Activated CD4-positive, alpha-beta T cell treated with anti-CD3 and anti-CD28 coated beads, Interleukin-2, amount 50 U/mL, for 4 hours (primary cell): ENCODE data around the gene DCHS2.

Source experiments
- DNase-seq, 2 experiments: peaks; one replicate each; pipeline ENCODE4 v3.0.0-alpha.2; 2020

The DCHS2 gene

GRCh38 chr4:154487145-154487544 is 4.5 kb downstream of the DCHS2 start:
- no peak for DNase-seq

GRCh38 chr4:154485127-154485773 is 6.3 kb downstream of the DCHS2 start:
- no peak for DNase-seq

- DNase-seq, result no peak
Observed at GRCh38 chr4:154478547-154478946, 13.1 kb downstream of the DCHS2 start.

GRCh38 chr4:154478128-154478527 is 13.5 kb downstream of the DCHS2 start:
- DNase-seq, result no peak

GRCh38 chr4:154476232-154476631 is 15.4 kb downstream of the DCHS2 start:
- DNase-seq, result no peak

GRCh38 chr4:154475820-154476219 is 15.8 kb downstream of the DCHS2 start:
- DNase-seq, result no peak

GRCh38 chr4:154473497-154473896 is 18.1 kb downstream of the DCHS2 start:
- no peak for DNase-seq

- no peak for DNase-seq
Observed at GRCh38 chr4:154472858-154473257, 18.7 kb downstream of the DCHS2 start.

- no peak for DNase-seq
Observed at GRCh38 chr4:154471526-154472331, 19.9 kb downstream of the DCHS2 start.

- DNase-seq, result no peak
Observed at GRCh38 chr4:154471032-154471431, 20.6 kb downstream of the DCHS2 start.

- DNase-seq, result no peak
Observed at GRCh38 chr4:154467886-154468285, 23.7 kb downstream of the DCHS2 start.

GRCh38 chr4:154466336-154466735 is 25.3 kb downstream of the DCHS2 start:
- DNase-seq, result no peak

- DNase-seq, result no peak
Observed at GRCh38 chr4:154465085-154465484, 26.5 kb downstream of the DCHS2 start.

- no peak for DNase-seq
Observed at GRCh38 chr4:154464654-154465053, 26.9 kb downstream of the DCHS2 start.

GRCh38 chr4:154462081-154462810 is 29.4 kb downstream of the DCHS2 start:
- DNase-seq, result no peak

GRCh38 chr4:154457471-154457870 is 34.1 kb downstream of the DCHS2 start:
- DNase-seq, result no peak

GRCh38 chr4:154456889-154457288 is 34.7 kb downstream of the DCHS2 start:
- no peak for DNase-seq

GRCh38 chr4:154456240-154456639 is 35.4 kb downstream of the DCHS2 start:
- DNase-seq, result no peak

- DNase-seq, result no peak
Observed at GRCh38 chr4:154455111-154455510, 36.5 kb downstream of the DCHS2 start.

GRCh38 chr4:154454710-154455109 is 36.9 kb downstream of the DCHS2 start:
- DNase-seq, result no peak

- no peak for DNase-seq
Observed at GRCh38 chr4:154452798-154453346, 38.7 kb downstream of the DCHS2 start.

GRCh38 chr4:154450966-154451365 is 40.6 kb downstream of the DCHS2 start:
- no peak for DNase-seq

GRCh38 chr4:154444958-154445357 is 46.6 kb downstream of the DCHS2 start:
- no peak for DNase-seq

GRCh38 chr4:154441982-154442381 is 49.6 kb downstream of the DCHS2 start:
- DNase-seq, result no peak
